GM12891 (cell line): ENCODE data around the gene LY6G5C.

Source experiments
- PAX5 ChIP-seq: IDR thresholded peaks from 2 replicates; pipeline ENCODE4 v1.6.1; 2011; ENCODE audit warnings: low read length, moderate library complexity, mild to moderate bottlenecking; ENCODE audit not compliant: insufficient read depth, severe bottlenecking
- POLR2A ChIP-seq: IDR thresholded peaks from 2 replicates; pipeline ENCODE4 v1.6.1; 2011; ENCODE audit warnings: low read depth, low read length, control low read depth
- POLR2AphosphoS5 ChIP-seq: IDR thresholded peaks from 2 replicates; pipeline ENCODE4 v1.6.1; 2011; ENCODE audit warnings: low read depth, low read length, control low read depth
- SPI1 ChIP-seq: IDR thresholded peaks from 2 replicates; pipeline ENCODE4 v1.6.1; 2011; ENCODE audit warnings: low read depth, low read length, control low read depth
- TAF1 ChIP-seq: IDR thresholded peaks from 2 replicates; pipeline ENCODE4 v1.6.1; 2011; ENCODE audit warnings: low read depth, low read length, control low read depth

- TF ChIP-seq TAF1 (no peak), POLR2AphosphoS5 (no peak), SPI1 (no peak), POLR2A (no peak), PAX5 (no peak)
Observed at GRCh38 chr6:31722173-31722572, 41.3 kb upstream of the LY6G5C start.
